ENCODE measurements around the gene MYO5B. TPM values are rescaled to one million over a fixed set of nuclear protein-coding genes. Genes with fewer than 3 reads are reported as not detected.

MYO5B gene
- total and polyA plus RNA-seq, 8 donors = 9.0 to 25.5 (median 12.1) TPM

GRCh38 chr18:50192995-50193795 lies 1.8 kb downstream of the MYO5B start:
- H3K27ac ChIP-seq = no peak overlapping the region
- H3K4me3 ChIP-seq = peak overlapping the region; percentile 38 to 42
- H3K9me3 ChIP-seq = no peaks in the 10 kb centered on the region
- H3K27me3 ChIP-seq = peaks cover 41 to 83% of the 10 kb centered on the region in 2 donors
- no peaks in the 10 kb centered on the region for H3K36me3 ChIP-seq
- no peak for DNase-seq
- TF ChIP-seq CTCF (IDR thresholded peaks at IDR 0.05) = no peak
- intact Hi-C loops (cut with DNase I) = no loop called here
- peak; percentile 29 for ATAC-seq
- peaks cover 0 to 7% of the 10 kb centered on the region in 2 donors for H3K4me1 ChIP-seq

DNA sequence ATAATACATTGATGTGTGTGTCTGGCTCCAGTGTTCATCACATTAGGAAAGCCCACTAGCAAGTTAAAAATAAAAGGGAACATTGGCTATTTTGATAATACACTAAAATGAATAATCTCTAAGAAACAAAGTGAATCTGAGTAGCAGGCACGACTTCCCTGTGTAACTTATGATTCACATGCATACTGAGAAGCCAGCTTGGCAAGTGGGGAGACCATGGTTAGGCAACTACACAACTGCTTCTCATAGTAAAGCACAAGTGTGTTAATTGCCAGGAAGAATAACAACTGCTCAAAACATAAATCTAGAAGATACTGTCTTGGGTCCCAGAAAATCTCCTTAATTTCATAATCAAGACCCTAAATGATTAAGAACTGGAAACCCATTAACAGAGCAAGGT lies 4.0 kb downstream of the MYO5B start:
- Histone ChIP-seq H3K27ac (no peak overlapping the region), H3K36me3 (no peaks in the 10 kb centered on the region), H3K4me3 (no peak overlapping the region), H3K27me3 (peaks cover 32 to 61% of the 10 kb centered on the region in 2 donors), H3K9me3 (no peaks in the 10 kb centered on the region), H3K4me1 (peaks cover 0 to 7% of the 10 kb centered on the region in 2 donors)
- no peak for TF ChIP-seq CTCF (IDR thresholded peaks at IDR 0.05)
- no peak for ATAC-seq
- no peak for DNase-seq
- intact Hi-C loops (cut with DNase I) = no loop called here

DNA sequence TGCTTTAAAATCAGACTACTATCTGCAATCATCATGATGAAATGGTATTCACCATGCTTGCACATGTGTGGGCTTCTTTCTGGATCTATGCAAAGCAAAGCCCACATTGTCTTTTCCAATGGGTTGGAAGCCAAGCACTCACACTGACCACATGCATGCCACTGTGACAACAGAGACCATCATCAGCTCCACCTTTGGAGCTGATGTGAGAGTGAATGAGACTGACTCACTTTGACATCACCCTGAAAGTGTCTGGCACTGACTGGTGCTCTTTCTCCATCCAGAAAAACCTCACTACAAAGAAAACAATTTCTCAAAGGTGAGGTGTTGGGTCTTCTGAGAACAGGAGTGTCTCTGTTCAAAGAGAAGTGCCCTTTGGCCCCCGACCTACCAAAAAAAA lies 4.7 kb downstream of the MYO5B start:
- H3K27ac ChIP-seq = no peak overlapping the region
- no peak for DNase-seq
- no peak overlapping the region for H3K4me3 ChIP-seq
- intact Hi-C loops (cut with DNase I) = no loop called here
- H3K36me3 ChIP-seq = no peaks in the 10 kb centered on the region
- TF ChIP-seq CTCF (IDR thresholded peaks at IDR 0.05) = no peak
- peaks cover 0 to 7% of the 10 kb centered on the region in 2 donors for H3K4me1 ChIP-seq
- H3K27me3 ChIP-seq = peaks cover 25 to 54% of the 10 kb centered on the region in 2 donors
- H3K9me3 ChIP-seq = no peaks in the 10 kb centered on the region
- ATAC-seq = no peak

DNA sequence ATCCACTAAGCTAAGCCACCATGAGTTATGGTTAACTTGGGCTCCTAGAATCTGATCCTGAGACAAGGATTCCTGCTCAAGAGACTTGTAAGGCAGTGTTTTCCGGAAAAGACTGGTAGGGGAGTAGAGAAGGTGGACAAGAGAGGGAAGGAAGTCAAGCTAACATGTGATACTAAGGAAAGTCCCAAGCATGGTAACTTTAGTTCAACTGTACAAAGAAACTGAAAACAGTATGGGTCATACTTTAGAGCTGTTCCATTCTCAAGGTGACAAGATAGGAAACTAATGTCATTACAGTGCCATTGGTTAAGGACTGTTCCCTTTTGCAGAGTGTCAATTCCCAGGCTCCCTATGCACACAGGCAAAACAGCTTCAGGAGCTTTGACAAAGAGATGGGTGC lies 5.8 kb downstream of the MYO5B start:
- no peak for ATAC-seq
- Histone ChIP-seq H3K9me3 (no peaks in the 10 kb centered on the region), H3K36me3 (no peaks in the 10 kb centered on the region), H3K27ac (no peak overlapping the region), H3K4me1 (no peaks in the 10 kb centered on the region), H3K4me3 (no peak overlapping the region), H3K27me3 (peaks cover 16 to 44% of the 10 kb centered on the region in 2 donors)
- DNase-seq = no peak
- intact Hi-C loops (cut with DNase I) = no loop called here
- no peak for TF ChIP-seq CTCF (IDR thresholded peaks at IDR 0.05)

DNA sequence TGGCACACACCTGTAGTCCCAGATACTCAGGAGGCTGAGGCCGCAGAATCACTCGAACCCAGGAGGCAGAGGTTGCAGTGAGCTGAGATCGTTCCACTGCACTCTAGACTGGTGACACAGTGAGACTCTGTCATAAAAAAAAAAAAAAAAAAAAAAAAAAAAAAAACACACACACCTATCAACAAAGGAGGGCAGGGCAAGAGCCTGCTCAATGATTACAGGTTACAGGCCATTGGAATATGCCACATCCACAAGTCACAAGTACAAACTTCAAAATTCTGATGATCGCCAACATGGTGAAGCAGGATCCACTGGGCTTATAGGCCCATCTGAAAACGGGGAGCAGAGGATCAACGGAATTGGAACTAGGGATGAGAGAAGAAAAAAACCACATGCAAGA lies 6.3 kb downstream of the MYO5B start:
- H3K27ac ChIP-seq = no peak overlapping the region
- H3K4me3 ChIP-seq = no peak overlapping the region
- intact Hi-C loops (cut with DNase I) = no loop called here
- no peaks in the 10 kb centered on the region for H3K4me1 ChIP-seq
- no peak for ATAC-seq
- no peak for DNase-seq
- TF ChIP-seq CTCF (IDR thresholded peaks at IDR 0.05) = no peak
- peaks cover 11 to 44% of the 10 kb centered on the region in 2 donors for H3K27me3 ChIP-seq
- H3K36me3 ChIP-seq = no peaks in the 10 kb centered on the region
- H3K9me3 ChIP-seq = no peaks in the 10 kb centered on the region
